D721Med (cell line): Measurements from ENCODE around the gene MAN1C1.

Source experiments
- DNase-seq: peaks from one replicate; pipeline ENCODE4 v3.0.0; 2011; ENCODE audit warnings: low spot score; ENCODE audit not compliant: insufficient read length
- FAIRE-seq: peaks from 2 replicates; lab custom pipeline; 2011; peaks lifted over from hg19 to GRCh38; lab: Jason Lieb, UNC
- TF ChIP-seq, protein P1 (sequence below): IDR thresholded peaks from 2 replicates; pipeline ENCODE4 v1.5.1; 2012; ENCODE audit warnings: mild to moderate bottlenecking, control low read depth; ENCODE audit not compliant: insufficient read depth; ENCODE audit errors: missing control alignments

MAN1C1 gene

DNA sequence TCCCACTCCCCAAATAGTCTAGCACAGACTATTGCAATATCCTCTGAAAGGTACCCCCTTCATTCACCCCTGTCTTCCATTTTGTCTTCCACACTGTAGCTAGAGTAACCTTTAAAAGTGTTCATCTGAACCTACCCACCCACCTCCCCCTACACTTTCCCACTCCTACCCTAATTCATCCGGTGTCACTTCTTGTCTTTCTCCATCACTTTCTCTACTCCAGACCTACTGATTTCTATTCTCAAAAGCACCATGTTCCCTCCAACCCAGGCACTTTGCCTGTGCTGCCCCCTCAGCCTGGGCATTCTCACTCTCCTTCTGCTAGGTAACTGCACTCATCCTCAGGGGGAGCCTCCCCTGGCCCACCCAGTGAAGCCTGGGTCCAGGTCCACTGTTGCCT, 4.7 kb upstream of the MAN1C1 start:
- FAIRE-seq (no peak), DNase-seq (no peak)
- TF ChIP-seq, protein P1, sequence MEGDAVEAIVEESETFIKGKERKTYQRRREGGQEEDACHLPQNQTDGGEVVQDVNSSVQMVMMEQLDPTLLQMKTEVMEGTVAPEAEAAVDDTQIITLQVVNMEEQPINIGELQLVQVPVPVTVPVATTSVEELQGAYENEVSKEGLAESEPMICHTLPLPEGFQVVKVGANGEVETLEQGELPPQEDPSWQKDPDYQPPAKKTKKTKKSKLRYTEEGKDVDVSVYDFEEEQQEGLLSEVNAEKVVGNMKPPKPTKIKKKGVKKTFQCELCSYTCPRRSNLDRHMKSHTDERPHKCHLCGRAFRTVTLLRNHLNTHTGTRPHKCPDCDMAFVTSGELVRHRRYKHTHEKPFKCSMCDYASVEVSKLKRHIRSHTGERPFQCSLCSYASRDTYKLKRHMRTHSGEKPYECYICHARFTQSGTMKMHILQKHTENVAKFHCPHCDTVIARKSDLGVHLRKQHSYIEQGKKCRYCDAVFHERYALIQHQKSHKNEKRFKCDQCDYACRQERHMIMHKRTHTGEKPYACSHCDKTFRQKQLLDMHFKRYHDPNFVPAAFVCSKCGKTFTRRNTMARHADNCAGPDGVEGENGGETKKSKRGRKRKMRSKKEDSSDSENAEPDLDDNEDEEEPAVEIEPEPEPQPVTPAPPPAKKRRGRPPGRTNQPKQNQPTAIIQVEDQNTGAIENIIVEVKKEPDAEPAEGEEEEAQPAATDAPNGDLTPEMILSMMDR = no peak

DNA sequence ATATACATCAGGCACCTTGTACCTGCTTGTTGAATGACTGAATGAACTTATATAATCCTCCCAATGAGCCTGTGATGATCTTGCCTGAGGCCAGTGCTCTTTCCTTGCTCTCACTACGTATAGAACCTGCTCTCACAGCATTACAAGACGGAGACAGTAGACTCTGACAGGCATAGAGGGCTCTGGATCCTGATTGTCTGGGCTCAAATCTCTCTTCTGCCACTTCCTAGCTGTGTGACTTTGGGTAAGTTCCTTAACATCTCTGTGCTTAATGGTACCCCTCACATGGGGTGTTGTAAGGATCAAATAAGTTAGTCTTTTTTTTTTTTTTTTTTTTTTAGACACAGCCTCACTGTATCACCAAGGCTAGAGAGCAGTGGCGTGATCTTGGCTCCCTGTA, 4.2 kb upstream of the MAN1C1 start:
- FAIRE-seq (no peak), DNase-seq (no peak)
- TF ChIP-seq, protein P1 = no peak

DNA sequence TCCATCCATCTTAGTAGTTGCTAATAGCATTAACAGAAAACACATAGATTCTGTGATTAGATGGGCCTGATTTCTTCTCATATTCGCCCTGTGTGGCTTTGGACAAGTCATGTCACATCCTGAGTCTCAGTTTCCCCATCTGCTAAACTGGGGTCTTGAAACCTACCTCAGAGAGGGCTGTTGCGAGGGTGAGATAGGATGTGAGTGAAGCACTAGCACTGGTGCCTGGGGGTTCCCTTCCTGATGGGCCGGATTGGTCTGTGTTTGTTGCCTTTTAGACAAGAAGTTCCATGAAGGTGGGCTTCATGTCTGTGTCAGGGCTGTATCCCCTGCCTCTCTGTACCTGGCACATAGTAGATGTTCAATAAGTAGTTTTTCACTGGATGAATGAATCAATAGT, 3.5 kb upstream of the MAN1C1 start:
- FAIRE-seq (no peak), DNase-seq (no peak)
- TF ChIP-seq, protein P1 = no peak

DNA sequence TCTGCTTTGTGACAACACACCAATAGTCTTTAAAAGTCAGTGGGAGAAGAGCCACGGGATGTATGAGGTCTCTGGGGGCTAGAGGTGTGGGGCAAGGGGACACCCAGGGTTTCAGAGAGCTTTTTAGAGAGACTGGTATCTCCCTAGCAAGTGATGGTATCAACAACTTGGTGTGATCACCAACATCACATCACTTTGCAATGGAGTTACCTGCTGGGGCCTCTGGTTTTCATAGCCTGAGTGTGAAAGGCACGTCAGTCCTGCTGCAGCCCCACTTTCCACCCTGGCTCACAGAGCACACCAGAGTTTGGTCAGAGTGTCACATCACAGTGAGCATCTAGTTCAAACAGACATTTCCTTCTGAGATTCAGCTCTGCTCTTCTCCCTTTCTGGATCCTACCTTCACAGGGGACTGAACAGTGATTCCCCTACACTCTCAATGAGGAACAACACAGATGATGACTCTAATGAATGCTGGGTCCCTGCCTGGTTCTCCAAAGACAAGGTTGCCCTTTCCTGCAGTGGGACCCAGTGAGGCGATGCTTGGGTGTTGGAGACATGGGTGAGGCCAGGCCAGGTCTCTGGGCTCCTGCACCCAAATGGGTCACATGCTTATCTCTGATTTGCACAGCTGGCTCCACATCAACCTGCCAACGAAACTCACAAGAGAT, 2.0 kb upstream of the MAN1C1 start:
- FAIRE-seq (no peak), DNase-seq (no peak)
- TF ChIP-seq, protein P1 = no peak

DNA sequence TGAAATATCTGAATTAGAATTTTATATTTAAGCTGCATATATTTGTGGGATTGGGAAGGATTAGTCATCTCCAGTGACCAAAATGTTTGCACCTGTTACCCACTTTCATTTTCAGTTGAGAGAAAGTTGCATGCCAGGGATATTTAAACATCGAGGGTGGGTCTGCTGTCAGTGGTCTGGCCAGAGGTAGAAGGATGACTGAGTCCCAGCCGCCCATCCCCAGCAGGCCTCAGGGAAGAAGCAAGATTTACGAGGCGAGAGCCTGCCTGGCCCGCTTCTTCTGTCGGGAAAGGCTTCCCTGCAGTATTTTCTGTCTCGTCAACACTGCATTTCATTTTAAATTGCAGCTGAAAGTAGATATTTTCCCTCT, 1.4 kb upstream of the MAN1C1 start:
- no peak for FAIRE-seq
- TF ChIP-seq, protein P1 = no peak
- no peak for DNase-seq

DNA sequence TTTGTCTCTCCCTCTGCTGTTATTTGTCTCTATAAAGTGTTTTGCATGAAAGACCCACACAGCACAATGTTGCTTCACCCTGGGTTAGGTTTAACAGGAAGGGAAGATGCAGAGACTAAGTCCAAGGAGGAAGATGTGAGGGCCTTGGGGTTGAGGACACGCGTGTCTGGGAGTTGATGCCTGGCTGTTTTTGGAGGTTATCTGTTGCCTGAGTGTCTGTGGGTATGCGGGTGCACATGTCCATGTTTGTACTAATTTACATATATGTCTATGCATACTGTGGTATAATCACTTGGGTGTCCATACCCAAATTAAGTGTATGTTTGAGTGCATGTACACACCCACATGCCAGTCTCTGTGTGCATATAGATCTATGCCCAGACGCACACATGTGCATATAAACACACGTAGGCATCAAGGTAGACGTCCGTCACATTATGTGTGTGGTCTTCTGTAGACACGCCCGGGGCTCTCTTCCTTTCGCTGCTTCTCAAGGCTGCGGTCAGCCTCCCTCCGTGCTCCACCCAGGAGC, 962 bp upstream of the MAN1C1 start:
- TF ChIP-seq, protein P1 = no peak
- DNase-seq = no peak
- no peak for FAIRE-seq

DNA sequence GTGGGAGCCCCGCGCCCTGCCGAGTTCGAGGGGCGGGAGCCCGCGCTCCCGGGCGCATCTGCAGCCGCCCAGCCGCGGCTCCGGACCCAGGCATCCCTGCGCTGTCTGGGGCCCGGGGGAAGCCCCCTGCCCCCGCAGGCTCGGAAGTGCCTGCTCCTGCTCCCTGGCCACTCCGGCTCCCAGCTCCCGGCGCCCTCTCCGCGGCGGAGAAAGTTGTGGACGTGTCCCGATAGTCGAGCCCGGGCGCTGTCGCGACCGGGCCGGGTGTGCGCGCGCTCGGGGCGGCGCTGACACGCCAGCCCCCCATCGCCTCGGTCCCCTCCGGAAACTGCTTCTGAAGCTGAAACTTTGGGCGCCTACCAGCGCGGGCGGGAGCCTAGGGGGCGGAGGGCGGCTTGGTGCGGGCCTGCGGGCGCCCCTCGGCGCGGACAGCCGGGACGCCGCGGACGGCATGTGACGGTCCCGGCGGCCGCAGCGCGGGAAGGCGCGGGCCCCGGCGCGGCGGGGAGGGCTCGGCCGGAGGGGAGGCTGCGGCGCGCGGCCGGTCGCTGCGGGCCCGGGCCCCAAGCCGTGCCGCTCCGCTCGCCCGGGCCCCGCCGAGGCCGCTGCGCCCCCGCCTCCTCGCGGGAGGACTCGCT, 515 bp downstream of the MAN1C1 start:
- FAIRE-seq = no peak
- no peak for DNase-seq
- TF ChIP-seq, protein P1 = no peak
